H1 (cell line): ENCODE data around the gene SH3D19. TPM values are rescaled to one million over a fixed set of nuclear protein-coding genes. Genes with fewer than 3 reads are reported as not detected.

Experiments
- CTCF ChIA-PET: fragments of 300-600 bp; sonication (Branson Sonifier 250); formaldehyde crosslinking; loops from one replicate; lab custom pipeline; 2021; ENCODE audit not compliant: partially characterized antibody; lab: Charles Lee
- POLR2A ChIA-PET: fragments of 300-600 bp; sonication (Branson Sonifier 250); formaldehyde crosslinking; loops from one replicate; lab custom pipeline; 2021; ENCODE audit warnings: inconsistent platforms; ENCODE audit not compliant: partially characterized antibody; lab: Charles Lee
- DNase-seq, 2 experiments: peaks; one replicate each; pipeline versions ENCODE4 v3.0.0 to v3.0.0-alpha.2; 2010 to 2022; ENCODE audit warnings: low spot score in 2 of 2, low read depth in 1 of 2, mixed read lengths in 1 of 2
- FAIRE-seq: peaks from 2 replicates; lab custom pipeline; 2011; peaks lifted over from hg19 to GRCh38; lab: Jason Lieb, UNC
- H2AFZ ChIP-seq: 2 replicates; pipeline ENCODE4 v1.8.1; 2012; ENCODE audit warnings: low read length, inconsistent platforms
- H2AK5ac ChIP-seq: 2 replicates; pipeline ENCODE4 v1.6.1; 2013; ENCODE audit warnings: low read depth, low read length
- H2BK120ac ChIP-seq: replicated peaks from 2 replicates; pipeline ENCODE3; 2013; ENCODE audit warnings: low read depth, low read length, inconsistent platforms
- H2BK12ac ChIP-seq: 2 replicates; pipeline ENCODE4 v1.6.1; 2013; ENCODE audit warnings: low read depth, low read length
- H2BK15ac ChIP-seq: 2 replicates; pipeline ENCODE4 v1.6.1; 2013; ENCODE audit warnings: low read length
- H2BK20ac ChIP-seq: 2 replicates; pipeline ENCODE4 v1.6.1; 2013; ENCODE audit warnings: low read length
- H2BK5ac ChIP-seq: 2 replicates; pipeline ENCODE4 v1.6.1; 2013; ENCODE audit warnings: low read depth, low read length
- H3K14ac ChIP-seq: 2 replicates; pipeline ENCODE4 v1.6.1; 2013; ENCODE audit warnings: inconsistent platforms; ENCODE audit not compliant: insufficient read length
- H3K18ac ChIP-seq: 2 replicates; pipeline ENCODE4 v1.6.1; 2013; ENCODE audit warnings: low read length; ENCODE audit errors: extremely low read depth
- H3K23ac ChIP-seq: 2 replicates; pipeline ENCODE4 v1.6.1; 2013; ENCODE audit warnings: inconsistent platforms; ENCODE audit not compliant: insufficient read length
- H3K23me2 ChIP-seq: 2 replicates; pipeline ENCODE4 v1.6.1; 2013; ENCODE audit warnings: low read depth, low read length
- H3K27ac ChIP-seq: 2 replicates; pipeline ENCODE4 v1.6.1; 2011; ENCODE audit warnings: low read depth, low read length, inconsistent platforms
- H3K27me3 ChIP-seq, 4 experiments: replicated peaks in 1 of 4; 1 replicate in 1 of 4; 2 replicates in 3 of 4; pipeline versions ENCODE4 v1.6.1 to v1.8.1; 2011 to 2013; ENCODE audit warnings: low read length in 3 of 4, mild to moderate bottlenecking in 3 of 4, inconsistent platforms in 2 of 4, mixed read lengths in 2 of 4, moderate library complexity in 1 of 4; ENCODE audit not compliant: control insufficient read depth in 3 of 4, insufficient read depth in 3 of 4; ENCODE audit errors: extremely low read depth in 1 of 4
- H3K36me3 ChIP-seq, 4 experiments: 2 replicates each; pipeline versions ENCODE4 v1.6.1 to v1.8.1; 2011 to 2013; ENCODE audit warnings: mild to moderate bottlenecking in 4 of 4, low read length in 3 of 4, moderate library complexity in 2 of 4, control low read depth in 1 of 4, inconsistent platforms in 1 of 4; ENCODE audit not compliant: insufficient read depth in 4 of 4, control insufficient read depth in 2 of 4
- H3K4ac ChIP-seq: replicated peaks from 2 replicates; pipeline ENCODE3; 2013; ENCODE audit warnings: low read length, low read depth, mixed read lengths, inconsistent platforms; ENCODE audit not compliant: insufficient read length
- H3K4me1 ChIP-seq, 4 experiments: replicated peaks in 1 of 4; 1 replicate in 1 of 4; 2 replicates in 3 of 4; pipeline versions ENCODE4 v1.6.1 to v1.8.1; 2011 to 2013; ENCODE audit warnings: low read length in 3 of 4, inconsistent platforms in 2 of 4, mixed read lengths in 1 of 4; ENCODE audit not compliant: insufficient read depth in 4 of 4, control insufficient read depth in 3 of 4
- H3K4me2 ChIP-seq, 2 experiments: 2 replicates each; pipeline versions ENCODE4 v1.6.1 to v1.8.1; 2011 to 2013; ENCODE audit warnings: low read depth in 2 of 2, low read length in 2 of 2, control low read depth in 1 of 2, inconsistent platforms in 1 of 2, mild to moderate bottlenecking in 1 of 2; ENCODE audit not compliant: insufficient read depth in 1 of 2
- H3K4me3 ChIP-seq, 4 experiments: fragments of 200-600, 300-600 bp in 1 of 4; sonication (generic), shearing (Covaris generic), sonication (Bioruptor Twin) in 1 of 4; 2 replicates each; pipeline versions ENCODE4 v1.5.1 to v1.8.1; 2011 to 2016; ENCODE audit warnings: low read length in 4 of 4, low read depth in 3 of 4, control low read depth in 2 of 4, inconsistent platforms in 2 of 4, mild to moderate bottlenecking in 2 of 4, mixed read lengths in 1 of 4, moderate library complexity in 1 of 4; ENCODE audit not compliant: insufficient read depth in 2 of 4; ENCODE audit errors: extremely low read depth in 1 of 4
- H3K56ac ChIP-seq: replicated peaks from 2 replicates; pipeline ENCODE3; 2013; ENCODE audit warnings: low read depth, mild to moderate bottlenecking, mixed read lengths, low read length, inconsistent platforms; ENCODE audit not compliant: insufficient read length
- H3K79me1 ChIP-seq: 2 replicates; pipeline ENCODE4 v1.6.1; 2013; ENCODE audit warnings: low read depth, low read length, control low read depth
- H3K79me2 ChIP-seq, 2 experiments: 2 replicates each; pipeline versions ENCODE4 v1.6.1 to v1.8.1; 2012 to 2013; ENCODE audit warnings: low read length in 2 of 2, mild to moderate bottlenecking in 2 of 2, inconsistent platforms in 1 of 2; ENCODE audit not compliant: insufficient read depth in 2 of 2, control insufficient read depth in 1 of 2
- H3K9ac ChIP-seq, 4 experiments: replicated peaks in 1 of 4; 1 replicate in 1 of 4; 2 replicates in 3 of 4; pipeline versions ENCODE4 v1.6.1 to v1.8.1; 2011 to 2013; ENCODE audit warnings: low read depth in 3 of 4, low read length in 3 of 4, control low read depth in 2 of 4, mild to moderate bottlenecking in 2 of 4, moderate library complexity in 2 of 4, inconsistent platforms in 1 of 4; ENCODE audit errors: extremely low read depth in 1 of 4
- H3K9me3 ChIP-seq, 2 experiments: 2 replicates each; pipeline versions ENCODE4 v1.6.1 to v1.8.1; 2012 to 2013; ENCODE audit warnings: mild to moderate bottlenecking in 2 of 2, moderate library complexity in 2 of 2, control low read depth in 1 of 2, inconsistent platforms in 1 of 2, low read depth in 1 of 2, low read length in 1 of 2, mixed read lengths in 1 of 2; ENCODE audit not compliant: insufficient read depth in 2 of 2
- H4K20me1 ChIP-seq, 2 experiments: replicated peaks in 1 of 2; 2 replicates each; pipeline versions ENCODE3 to v1.8.1; 2011 to 2013; ENCODE audit warnings: inconsistent platforms in 2 of 2, low read length in 2 of 2, mild to moderate bottlenecking in 1 of 2; ENCODE audit not compliant: insufficient read depth in 2 of 2, control insufficient read depth in 1 of 2
- H4K5ac ChIP-seq: 2 replicates; pipeline ENCODE4 v1.6.1; 2013; ENCODE audit warnings: low read length, low read depth, mixed read lengths, inconsistent platforms; ENCODE audit not compliant: insufficient read length
- H4K8ac ChIP-seq: 2 replicates; pipeline ENCODE4 v1.8.0; 2013; ENCODE audit warnings: mild to moderate bottlenecking, moderate library complexity, low read length, inconsistent platforms; ENCODE audit not compliant: insufficient read depth; ENCODE audit errors: extremely low read depth
- H4K91ac ChIP-seq: replicated peaks from 2 replicates; pipeline ENCODE3; 2013; ENCODE audit warnings: low read length, mixed read lengths, inconsistent platforms; ENCODE audit not compliant: insufficient read length
- BCL11A ChIP-seq, 2 experiments: IDR thresholded peaks; one replicate each; pipeline ENCODE4 v1.6.1; 2011; ENCODE audit warnings: low read depth in 2 of 2, low read length in 2 of 2, mild to moderate bottlenecking in 2 of 2
- CHD1 ChIP-seq: IDR thresholded peaks from 2 replicates; pipeline ENCODE4 v1.6.1; 2012; ENCODE audit warnings: low read depth, low read length, improper control_type of control experiment
- EGR1 ChIP-seq: IDR thresholded peaks from 2 replicates; pipeline ENCODE4 v1.6.1; 2011; ENCODE audit warnings: low read depth, low read length, borderline replicate concordance
- GTF2F1 ChIP-seq: IDR thresholded peaks from 2 replicates; pipeline ENCODE4 v1.6.1; 2012; ENCODE audit warnings: low read depth, low read length, improper control_type of control experiment, borderline replicate concordance
- JUND ChIP-seq: IDR thresholded peaks from 2 replicates; pipeline ENCODE4 v1.6.1; 2011; ENCODE audit warnings: mild to moderate bottlenecking, improper control_type of control experiment, low read length
- KDM1A ChIP-seq: fragments of 200-600, 300-600 bp; sonication (generic); IDR thresholded peaks from 2 replicates; pipeline ENCODE4 v1.7.1; 2016; ENCODE audit warnings: mild to moderate bottlenecking, low read length, borderline replicate concordance
- KDM4A ChIP-seq: IDR thresholded peaks from one replicate; pipeline ENCODE4 v1.7.1; 2012; ENCODE audit warnings: low read depth, mild to moderate bottlenecking, moderate library complexity, low read length, inconsistent platforms; ENCODE audit not compliant: severe bottlenecking
- MAFK ChIP-seq: IDR thresholded peaks from 2 replicates; pipeline ENCODE4 v1.6.1; 2012; ENCODE audit warnings: low read depth, mild to moderate bottlenecking, improper control_type of control experiment, low read length
- RXRA ChIP-seq: IDR thresholded peaks from 2 replicates; pipeline ENCODE4 v1.6.1; 2011; ENCODE audit warnings: low read depth, mild to moderate bottlenecking, low read length, moderate library complexity; ENCODE audit not compliant: insufficient read depth
- SIX5 ChIP-seq: IDR thresholded peaks from 2 replicates; pipeline ENCODE4 v1.6.1; 2011; ENCODE audit warnings: mild to moderate bottlenecking, low read depth, low read length
- SUZ12 ChIP-seq: fragments of 200-600 bp; sonication (generic); IDR thresholded peaks from 2 replicates; pipeline ENCODE4 v1.6.1; 2012; ENCODE audit warnings: mild to moderate bottlenecking, inconsistent platforms, low read length, moderate library complexity, mixed read lengths
- TAF7 ChIP-seq: optimal IDR thresholded peaks from 2 replicates; pipeline ENCODE3; 2011; ENCODE audit warnings: low read depth, mild to moderate bottlenecking, inconsistent platforms, low read length, moderate library complexity, borderline replicate concordance
- WGBS, 2 experiments: shearing (Covaris generic) in 1 of 2; methylation state at CpG; one replicate each; pipeline versions ENCODE4 v1.1.6 to v1.1.7; 2013 to 2015; ENCODE audit warnings: low lambda C conversion rate in 2 of 2, mixed read lengths in 2 of 2, inconsistent platforms in 1 of 2, low coverage in 1 of 2, missing lambda C conversion rate in 1 of 2; ENCODE audit not compliant: insufficient replicate concordance in 2 of 2, insufficient coverage in 1 of 2, insufficient read length in 1 of 2; ENCODE audit errors: extremely low coverage in 1 of 2, missing lambda C conversion rate in 1 of 2; 5-methylcytosine and 5-hydroxymethylcytosine counted together
- polyA plus RNA-seq, 7 experiments: library from polyadenylated mRNA; depleted of rRNA in 3 of 7; stranded (reverse) in 5 of 7; unstranded in 2 of 7; fragments of >200 nt in 5 of 7; fragments of 200-250 nt in 2 of 7; gene quantifications; 1 replicate in 5 of 7; 2 replicates in 1 of 7; 4 replicates in 1 of 7; pipeline versions ENCODE4 v1.2.1 to v1.2.3, GENCODE V29; 2011 to 2013; ENCODE audit warnings: missing spikeins in 2 of 7, mixed read lengths in 2 of 7
- total RNA-seq: library from RNA; stranded (reverse); fragmentation: NEBNext Ultra II Directional; extraction: Animal tissue kit (Norgen Biotek cat#: 25700); gene quantifications from 2 replicates; pipeline ENCODE4 v1.2.1, GENCODE V29; 2021
- TF ChIP-seq, protein P1 (sequence below): IDR thresholded peaks from 2 replicates; pipeline ENCODE4 v1.6.1; 2012; ENCODE audit warnings: inconsistent platforms
- TF ChIP-seq, protein P2 (sequence below): IDR thresholded peaks from 2 replicates; pipeline ENCODE4 v1.6.1; 2012; ENCODE audit warnings: inconsistent platforms

SH3D19 gene
- total and polyA plus RNA-seq, 2 of the 8 experiments (the other 6 are each of a cell fraction or from before 2014, with no cell fraction given): 11.7 to 51.3 TPM

DNA sequence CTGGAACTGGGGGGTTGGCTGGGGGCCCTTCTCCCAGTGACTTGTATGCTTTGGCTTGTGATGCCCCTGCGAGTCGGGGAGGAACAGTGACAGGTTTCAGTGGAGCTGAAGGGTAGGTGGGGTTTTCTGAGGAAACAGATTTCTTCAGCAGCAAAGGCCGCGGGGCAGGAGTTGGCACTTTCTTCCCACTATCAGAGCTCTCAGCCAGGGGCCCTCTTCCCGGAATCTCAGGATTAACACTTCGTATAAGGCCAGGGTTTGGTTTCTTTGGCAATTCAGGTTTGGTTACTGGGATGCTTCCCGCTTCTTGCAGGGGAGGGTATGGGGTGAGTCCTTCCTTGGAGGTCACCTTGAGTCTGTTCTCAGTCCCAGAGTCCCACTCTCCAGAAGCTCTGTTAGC, 150.6 kb downstream of the SH3D19 start:
- H3K56ac ChIP-seq: no peak overlapping the region
- H2BK20ac ChIP-seq: no peak overlapping the region
- H4K91ac ChIP-seq: no peak overlapping the region
- H3K9ac ChIP-seq: no peak overlapping the region
- H3K27me3 ChIP-seq: no peaks in the 10 kb centered on the region
- no peaks in the 10 kb centered on the region for H3K23me2 ChIP-seq
- POLR2A ChIA-PET: no interaction called here
- H2AK5ac ChIP-seq: no peak overlapping the region
- FAIRE-seq (no peak), DNase-seq (no peak)
- H3K27ac ChIP-seq: no peak overlapping the region
- no peak overlapping the region for H2BK5ac ChIP-seq
- peaks cover 0 to 3% (median 0%) of the 10 kb centered on the region in 4 experiments; a peak in 2 of 7 replicates for H3K4me1 ChIP-seq
- no peak overlapping the region for H4K8ac ChIP-seq
- no peak overlapping the region for H3K4me3 ChIP-seq
- no peak overlapping the region for H3K4ac ChIP-seq
- H2BK120ac ChIP-seq: no peak overlapping the region
- no peak overlapping the region for H3K14ac ChIP-seq
- H2BK15ac ChIP-seq: no peak overlapping the region
- no peak overlapping the region for H3K4me2 ChIP-seq
- CTCF ChIA-PET: interaction anchor here (0.6 to 1.1 kb wide), 2 partner anchors 13 to 1464 kb away, joined by 3 read pairs; no protein-coding TSS in a partner anchor
- WGBS, 2 experiments: 100% methylated on average over 7 of the region's 7 CpGs; no CpG with 5 or more reads in 1 of the 2 experiments
- H3K23ac ChIP-seq: no peak overlapping the region
- no peaks in the 10 kb centered on the region for H3K79me1 ChIP-seq
- no peaks in the 10 kb centered on the region for H3K9me3 ChIP-seq
- H4K20me1 ChIP-seq: no peaks in the 10 kb centered on the region
- H4K5ac ChIP-seq: no peak overlapping the region
- H3K18ac ChIP-seq: no peak overlapping the region
- H3K36me3 ChIP-seq: peaks cover 0 to 25% (median 16%) of the 10 kb centered on the region in 4 experiments; a peak in 6 of 8 replicates
- no peak overlapping the region for H2BK12ac ChIP-seq
- H3K79me2 ChIP-seq: no peaks in the 10 kb centered on the region
- no peak overlapping the region for H2AFZ ChIP-seq
- TF ChIP-seq KDM1A (no peak), EGR1 (no peak), GTF2F1 (no peak), JUND (no peak), RXRA (no peak), TAF7 (no peak), KDM4A (no peak), CHD1 (no peak), SUZ12 (no peak), MAFK (no peak), SIX5 (no peak), BCL11A (IDR thresholded peaks at IDR 0.05; ENCODE audit: low read depth in 2 of 2, low read length in 2 of 2) (no peak)
- TF ChIP-seq, protein P1, sequence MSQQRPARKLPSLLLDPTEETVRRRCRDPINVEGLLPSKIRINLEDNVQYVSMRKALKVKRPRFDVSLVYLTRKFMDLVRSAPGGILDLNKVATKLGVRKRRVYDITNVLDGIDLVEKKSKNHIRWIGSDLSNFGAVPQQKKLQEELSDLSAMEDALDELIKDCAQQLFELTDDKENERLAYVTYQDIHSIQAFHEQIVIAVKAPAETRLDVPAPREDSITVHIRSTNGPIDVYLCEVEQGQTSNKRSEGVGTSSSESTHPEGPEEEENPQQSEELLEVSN: no peak
- TF ChIP-seq, protein P2, sequence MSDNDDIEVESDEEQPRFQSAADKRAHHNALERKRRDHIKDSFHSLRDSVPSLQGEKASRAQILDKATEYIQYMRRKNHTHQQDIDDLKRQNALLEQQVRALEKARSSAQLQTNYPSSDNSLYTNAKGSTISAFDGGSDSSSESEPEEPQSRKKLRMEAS: no peak
